Neutrophil (primary cell): ENCODE measurements around the gene UPF2.

Source experiments
- H3K27ac ChIP-seq: fragments of 200-600 bp; sonication (generic); 2 replicates; pipeline ENCODE4 v1.5.1; 2016; ENCODE audit warnings: mild to moderate bottlenecking, moderate library complexity
- H3K27me3 ChIP-seq: fragments of 200-600 bp; sonication (generic); 2 replicates; pipeline ENCODE4 v1.6.0; 2016; ENCODE audit warnings: mild to moderate bottlenecking
- H3K36me3 ChIP-seq: fragments of 200-600 bp; sonication (generic); 2 replicates; pipeline ENCODE4 v1.5.1; 2017
- H3K4me1 ChIP-seq, 2 experiments: fragments of 200-600 bp in 1 of 2; sonication (generic) in 1 of 2; 1 replicate in 1 of 2; 2 replicates in 1 of 2; pipeline versions ENCODE4 v1.5.1 to v1.6.1; 2013 to 2016; ENCODE audit warnings: low read depth in 1 of 2, low read length in 1 of 2, mild to moderate bottlenecking in 1 of 2, moderate library complexity in 1 of 2; ENCODE audit not compliant: control insufficient read depth in 1 of 2, insufficient read depth in 1 of 2
- H3K4me3 ChIP-seq, 2 experiments: fragments of 200-600 bp in 1 of 2; sonication (generic) in 1 of 2; 1 replicate in 1 of 2; 2 replicates in 1 of 2; pipeline ENCODE4 v1.5.1; 2013 to 2016; ENCODE audit warnings: low read depth in 1 of 2, low read length in 1 of 2, mild to moderate bottlenecking in 1 of 2, moderate library complexity in 1 of 2
- H3K9me3 ChIP-seq: fragments of 200-600 bp; sonication (generic); 2 replicates; pipeline ENCODE4 v1.5.1; 2016
- CTCF ChIP-seq: fragments of 200-600 bp; sonication (generic); IDR thresholded peaks from 2 replicates; pipeline ENCODE4 v1.5.1; 2016; ENCODE audit warnings: antibody characterized with exemption

The UPF2 gene

GRCh38 chr10:11909618-11910017 lies 133.0 kb downstream of the UPF2 start:
- no peak for TF ChIP-seq CTCF
- no peak overlapping the region for H3K27ac ChIP-seq
- H3K4me3 ChIP-seq = no peak overlapping the region
- H3K36me3 ChIP-seq = no peaks in the 10 kb centered on the region
- no peaks in the 10 kb centered on the region for H3K9me3 ChIP-seq
- no peaks in the 10 kb centered on the region for H3K27me3 ChIP-seq
- no peaks in the 10 kb centered on the region for H3K4me1 ChIP-seq

- no peak overlapping the region for H3K4me3 ChIP-seq
- H3K4me1 ChIP-seq = no peaks in the 10 kb centered on the region
- H3K27me3 ChIP-seq = no peaks in the 10 kb centered on the region
- TF ChIP-seq CTCF = no peak
- no peaks in the 10 kb centered on the region for H3K36me3 ChIP-seq
- no peak overlapping the region for H3K27ac ChIP-seq
- no peaks in the 10 kb centered on the region for H3K9me3 ChIP-seq
Observed at GRCh38 chr10:11908991-11909390, 133.6 kb downstream of the UPF2 start.

- H3K9me3 ChIP-seq = no peaks in the 10 kb centered on the region
- H3K27me3 ChIP-seq = no peaks in the 10 kb centered on the region
- H3K36me3 ChIP-seq = no peaks in the 10 kb centered on the region
- TF ChIP-seq CTCF = no peak
- no peaks in the 10 kb centered on the region for H3K4me1 ChIP-seq
- no peak overlapping the region for H3K4me3 ChIP-seq
- H3K27ac ChIP-seq = no peak overlapping the region
Observed at GRCh38 chr10:11908536-11908935, 134.1 kb downstream of the UPF2 start.

- Histone ChIP-seq H3K4me3 (no peak overlapping the region), H3K27me3 (no peaks in the 10 kb centered on the region), H3K36me3 (no peaks in the 10 kb centered on the region), H3K27ac (no peak overlapping the region), H3K4me1 (no peaks in the 10 kb centered on the region), H3K9me3 (no peaks in the 10 kb centered on the region)
- TF ChIP-seq CTCF = no peak
Observed at GRCh38 chr10:11907914-11908313, 134.7 kb downstream of the UPF2 start.

GRCh38 chr10:11906714-11907113 lies 135.9 kb downstream of the UPF2 start:
- TF ChIP-seq CTCF = no peak
- Histone ChIP-seq H3K27ac (no peak overlapping the region), H3K9me3 (no peaks in the 10 kb centered on the region), H3K36me3 (no peaks in the 10 kb centered on the region), H3K4me3 (no peak overlapping the region), H3K27me3 (no peaks in the 10 kb centered on the region), H3K4me1 (no peaks in the 10 kb centered on the region)

- Histone ChIP-seq H3K27ac (no peak overlapping the region), H3K9me3 (no peaks in the 10 kb centered on the region), H3K4me3 (no peak overlapping the region), H3K4me1 (peaks cover 0 to 3% of the 10 kb centered on the region in 2 experiments), H3K36me3 (no peaks in the 10 kb centered on the region), H3K27me3 (peaks cover 8% of the 10 kb centered on the region)
- TF ChIP-seq CTCF = no peak
Observed at GRCh38 chr10:11902646-11903045, 140.0 kb downstream of the UPF2 start.
